ENCODE measurements around the gene RFFL.
A peak's percentile ranks its signal among the peaks of the same experiment; 100 is the strongest.

The RFFL gene

DNA sequence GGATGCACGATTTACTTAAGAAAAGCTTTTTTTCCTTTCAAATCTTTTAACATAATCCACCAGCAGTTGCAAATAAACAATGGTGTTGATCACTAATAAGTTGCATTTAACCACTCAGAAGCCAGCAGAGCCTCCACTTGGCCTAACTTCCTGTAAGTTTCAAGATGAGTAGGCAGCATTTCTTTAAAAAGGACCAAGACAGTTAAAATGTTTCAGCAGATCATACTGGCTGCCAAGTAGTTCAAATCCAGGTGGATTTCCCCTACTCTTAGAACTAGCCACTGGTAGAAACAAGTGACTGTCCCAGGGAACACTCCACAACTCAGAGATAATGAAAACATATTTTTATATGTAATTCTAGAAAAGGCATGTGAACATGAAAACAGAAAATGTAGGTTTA lies 17.0 kb upstream of the RFFL start:
- DNase-seq, result no peak

DNA sequence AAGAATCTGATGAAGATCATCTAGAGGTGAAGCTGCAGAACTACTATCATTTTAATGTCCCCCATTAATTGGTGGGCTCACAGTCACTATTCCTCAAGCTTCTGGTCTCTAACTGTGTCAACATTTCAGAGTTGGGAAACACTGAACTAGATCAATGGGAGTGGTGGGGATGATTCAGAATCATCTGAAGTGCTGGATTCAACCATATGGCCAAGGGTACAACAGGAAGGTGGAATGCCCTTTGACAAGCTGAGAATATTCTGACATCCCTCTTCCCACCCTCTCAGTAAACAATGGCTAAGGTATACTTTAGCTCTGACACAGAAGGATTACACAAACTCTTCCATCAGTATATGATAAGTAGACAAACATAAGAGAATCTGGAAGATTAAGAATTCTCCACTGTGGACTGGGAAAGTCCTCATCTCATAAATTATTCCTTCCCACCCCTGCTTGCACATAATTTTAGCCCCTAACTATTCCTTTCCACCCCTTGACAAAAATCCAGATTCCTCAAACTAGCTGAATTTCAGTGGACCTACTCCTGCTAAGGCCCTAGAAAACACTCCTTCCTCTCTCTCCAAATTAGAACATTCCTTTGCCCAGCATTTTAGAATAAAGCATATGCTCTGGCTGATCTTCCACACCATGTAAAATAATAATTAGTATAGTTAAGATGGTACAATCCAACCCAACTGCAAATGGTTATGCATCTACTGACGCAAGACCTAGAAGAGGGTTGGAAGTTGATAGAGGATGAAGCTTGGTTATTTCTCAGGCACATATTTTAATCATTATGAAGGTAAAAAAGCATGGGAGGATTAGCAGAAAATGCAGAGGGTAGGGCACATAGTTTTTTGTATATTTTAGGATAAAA lies 16.3 kb upstream of the RFFL start:
- DNase-seq, result no peak

DNA sequence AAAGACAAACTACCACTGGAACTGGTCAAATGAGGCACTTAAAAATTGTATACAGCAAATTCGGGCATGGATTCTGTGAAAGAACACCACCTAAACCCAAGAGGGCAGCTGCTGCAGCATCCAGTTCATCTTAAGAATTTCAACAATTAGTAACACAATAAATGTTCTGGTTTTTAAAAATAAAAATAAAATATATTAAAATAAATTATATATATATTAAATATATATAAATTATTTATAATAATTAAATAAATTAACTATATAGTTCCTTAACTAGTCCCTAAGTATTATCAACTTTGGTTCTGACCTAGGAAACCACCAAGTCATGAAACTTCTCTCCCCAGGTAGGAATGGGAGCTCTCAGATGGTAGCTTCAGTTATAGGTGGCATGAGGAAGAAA lies 13.4 kb upstream of the RFFL start:
- DNase-seq, result no peak

DNA sequence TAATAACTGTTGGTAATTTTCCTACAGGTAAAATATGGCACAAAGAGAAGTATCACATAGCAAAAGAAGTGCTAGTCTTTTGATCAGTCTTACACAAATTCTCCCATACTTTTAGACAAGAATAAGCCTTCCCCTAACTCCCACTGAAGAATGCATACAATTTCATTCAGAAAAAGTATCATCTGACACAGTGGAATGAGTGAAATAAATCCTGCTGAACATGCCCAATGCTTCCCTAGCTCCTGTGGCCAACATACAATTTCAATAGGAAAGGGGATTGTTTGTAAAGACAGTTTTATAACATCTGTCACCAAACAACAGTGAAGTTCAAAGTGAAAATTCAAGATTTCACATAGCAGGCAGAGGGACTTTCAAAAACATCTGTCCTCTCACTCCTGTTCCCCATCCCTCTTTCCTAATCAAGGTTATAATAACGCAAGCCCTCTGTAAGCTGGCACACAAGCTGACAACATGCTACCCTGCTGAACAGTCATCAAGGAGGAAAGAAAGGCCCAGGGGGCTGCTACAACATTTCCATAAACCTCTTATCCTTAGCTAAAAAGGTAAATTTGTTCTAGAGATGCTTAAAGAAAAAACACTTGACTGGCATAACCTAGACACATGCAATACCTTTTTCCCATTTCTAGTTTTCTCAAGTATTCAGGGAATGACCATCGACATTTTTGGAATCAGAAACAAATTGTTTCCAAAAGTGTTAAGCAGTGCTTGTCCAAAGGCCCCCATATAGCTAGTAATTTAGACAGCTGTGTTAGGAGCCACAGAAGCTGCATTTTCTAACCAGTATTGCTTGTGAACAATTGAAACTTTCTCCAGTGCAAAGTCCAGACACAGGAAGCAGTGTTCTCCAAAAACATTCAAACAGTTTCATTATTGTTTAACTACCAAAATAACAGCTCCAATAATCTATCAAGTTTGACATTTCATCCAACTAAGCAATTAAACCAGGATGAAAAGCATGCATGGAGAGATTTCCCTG lies 11.5 kb upstream of the RFFL start:
- no peak for DNase-seq

DNA sequence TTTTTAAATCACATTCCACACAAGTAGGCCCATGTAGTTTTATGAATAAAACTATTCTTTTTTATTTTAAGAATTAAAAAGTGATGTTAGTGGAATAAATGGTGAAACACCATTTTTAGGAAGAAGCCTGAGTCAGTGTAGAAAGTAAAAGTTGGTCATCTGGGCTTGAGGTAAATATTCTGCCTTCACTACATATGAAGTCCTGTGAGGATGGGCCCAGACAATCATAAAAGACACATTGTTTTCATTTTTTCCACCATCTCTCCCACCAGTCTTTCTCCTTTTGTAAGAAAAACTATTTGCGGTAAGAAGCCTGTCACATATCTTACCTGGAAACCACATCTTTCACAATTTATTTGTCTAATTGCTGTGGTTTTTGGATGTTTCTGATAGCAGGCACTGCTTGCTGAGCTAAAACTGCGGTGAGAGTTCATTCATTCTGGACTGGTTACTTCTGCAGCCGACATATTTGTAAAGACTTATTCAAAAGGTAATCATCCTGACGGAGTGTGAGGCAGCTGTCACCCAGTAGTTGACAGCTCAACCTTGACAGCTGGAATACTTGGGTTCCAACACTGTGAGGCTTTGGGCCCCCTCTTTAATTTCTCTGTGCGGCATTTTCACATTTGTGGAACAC lies 10.6 kb upstream of the RFFL start:
- no peak for DNase-seq

DNA sequence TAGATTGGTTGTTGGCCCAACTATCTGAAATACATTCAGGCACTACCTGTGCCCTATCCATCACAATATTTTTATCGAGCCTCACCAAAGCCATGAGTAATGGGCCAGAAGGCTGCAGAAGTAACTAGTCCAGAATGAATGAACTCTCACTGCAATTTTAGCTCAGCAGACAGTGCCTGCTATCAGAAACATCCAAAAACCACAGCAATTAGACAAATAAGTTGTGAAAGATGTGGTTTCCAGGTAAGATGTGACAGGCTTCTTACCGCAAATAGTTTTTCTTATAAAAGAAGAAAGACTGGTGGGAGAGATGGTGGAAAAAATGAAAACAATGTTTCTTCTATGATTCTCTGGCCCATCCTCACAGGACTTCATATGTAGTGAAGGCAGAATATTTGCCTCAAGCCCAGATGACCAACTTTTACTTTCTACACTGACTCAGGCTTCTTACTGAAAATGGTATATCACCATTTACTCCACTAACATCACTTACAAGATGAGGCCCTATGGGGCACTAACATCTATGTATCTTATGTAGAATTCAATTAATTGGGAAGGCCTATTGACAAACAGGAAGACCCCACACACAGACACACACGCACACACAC lies 9.8 kb upstream of the RFFL start:
- no peak for DNase-seq

DNA sequence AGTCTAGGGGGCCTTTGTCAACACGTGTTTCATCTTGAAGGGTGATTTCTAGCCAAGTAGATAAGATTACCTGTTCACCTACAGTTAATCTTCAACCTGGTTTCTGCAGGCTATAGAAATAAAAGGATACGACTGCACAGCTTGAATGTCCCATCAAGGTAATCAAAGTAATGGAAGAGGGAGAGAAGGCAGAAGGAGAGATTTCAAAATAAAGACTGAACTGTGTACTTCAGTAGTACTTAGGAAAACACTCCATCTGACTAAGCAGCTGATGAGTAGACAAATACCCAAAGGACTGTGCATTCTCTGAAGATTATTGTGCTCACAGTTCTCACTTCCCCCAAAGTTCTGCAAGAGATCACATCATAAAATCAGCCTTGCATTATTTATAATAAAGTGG lies 5.8 kb upstream of the RFFL start:
- DNase-seq, result no peak

DNA sequence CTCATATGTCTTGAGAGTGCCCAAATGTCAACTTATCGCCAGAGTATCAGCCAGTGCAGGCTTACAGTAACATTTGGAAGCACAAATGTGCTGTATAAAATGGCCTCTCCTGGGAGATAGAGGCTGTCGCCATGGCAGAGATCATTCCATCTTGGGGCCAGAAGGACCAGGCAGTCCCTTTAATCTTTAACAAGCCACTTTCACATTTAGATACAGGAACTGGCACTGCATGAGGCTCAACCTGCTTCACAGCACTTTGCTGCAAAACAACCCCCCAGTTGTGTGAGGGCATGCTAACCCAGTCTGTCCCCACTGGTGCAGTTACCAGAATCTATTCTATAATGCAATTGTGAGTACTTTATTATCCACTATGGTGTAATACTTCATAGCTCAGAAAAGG lies 4.7 kb upstream of the RFFL start:
- DNase-seq, result no peak

DNA sequence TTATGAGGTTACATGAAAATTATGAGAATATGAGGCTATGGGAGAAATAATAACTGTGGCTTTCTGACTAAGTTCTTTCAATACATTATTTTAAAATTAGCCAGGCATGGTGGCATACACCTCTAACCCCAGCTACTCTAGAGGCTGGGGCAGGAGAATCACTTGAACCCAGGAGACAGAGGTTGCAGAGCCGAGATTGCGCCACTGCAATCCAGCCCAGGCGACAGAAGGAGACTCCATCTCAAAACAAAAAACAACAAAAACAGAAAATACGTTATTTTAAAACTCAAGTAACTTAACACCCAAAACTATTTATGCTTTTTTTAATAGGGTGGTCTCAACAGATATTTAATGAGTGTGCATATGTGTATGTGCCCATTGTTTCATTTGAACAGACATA lies 2.4 kb upstream of the RFFL start:
- DNase-seq, result no peak

DNA sequence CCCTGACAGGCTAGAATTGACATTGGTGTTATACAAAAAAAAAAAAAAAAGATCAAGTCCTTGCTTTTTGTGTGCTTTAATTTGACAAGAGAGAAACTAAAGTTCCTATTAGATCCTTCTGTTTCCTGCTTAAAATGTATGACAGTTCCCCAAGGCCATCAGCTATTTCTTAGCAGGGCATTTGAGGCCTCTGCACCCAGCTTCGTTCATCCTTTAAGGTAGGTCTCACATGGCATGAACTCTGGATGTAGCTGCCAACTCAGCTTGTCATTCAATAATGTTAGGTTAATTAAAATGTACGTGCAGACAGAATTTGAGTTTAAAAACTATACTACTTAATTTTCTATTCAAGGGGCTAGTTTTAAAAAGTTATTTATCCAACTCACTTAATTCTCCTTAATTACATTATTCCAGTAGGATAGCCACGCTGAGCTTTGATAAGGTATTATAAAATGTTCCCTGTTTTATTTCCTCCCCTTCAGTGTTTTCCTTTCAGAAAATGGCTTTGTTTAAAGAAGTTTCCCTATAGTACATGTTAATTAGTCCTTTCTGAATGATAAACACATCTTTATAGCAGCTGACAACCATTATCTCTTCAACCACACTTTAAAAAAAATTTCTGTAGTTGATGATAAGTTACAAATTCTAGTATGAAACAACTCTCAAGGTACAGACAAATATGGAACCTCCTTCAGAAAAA lies 1.2 kb upstream of the RFFL start:
- DNase-seq, result no peak

DNA sequence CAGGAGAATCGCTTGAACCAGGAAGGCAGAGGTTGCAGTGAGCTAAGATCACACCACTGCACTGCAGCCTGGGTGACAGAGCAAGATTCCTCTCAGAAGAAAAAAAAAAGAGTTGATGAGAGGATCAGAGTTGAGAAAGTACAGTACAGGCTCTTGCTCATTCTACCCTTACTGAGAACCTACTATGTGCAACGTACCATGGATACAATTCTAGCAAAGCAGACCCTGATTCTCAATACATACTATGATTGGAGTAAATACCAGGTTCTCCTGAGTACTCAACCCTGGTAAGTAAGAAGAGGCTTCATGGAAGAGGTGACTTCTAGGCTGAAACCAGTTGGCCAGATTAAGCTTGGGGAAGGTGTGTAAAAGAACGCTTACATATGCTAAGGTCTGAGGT lies 1.2 kb downstream of the RFFL start:
- DNase-seq, result no peak

DNA sequence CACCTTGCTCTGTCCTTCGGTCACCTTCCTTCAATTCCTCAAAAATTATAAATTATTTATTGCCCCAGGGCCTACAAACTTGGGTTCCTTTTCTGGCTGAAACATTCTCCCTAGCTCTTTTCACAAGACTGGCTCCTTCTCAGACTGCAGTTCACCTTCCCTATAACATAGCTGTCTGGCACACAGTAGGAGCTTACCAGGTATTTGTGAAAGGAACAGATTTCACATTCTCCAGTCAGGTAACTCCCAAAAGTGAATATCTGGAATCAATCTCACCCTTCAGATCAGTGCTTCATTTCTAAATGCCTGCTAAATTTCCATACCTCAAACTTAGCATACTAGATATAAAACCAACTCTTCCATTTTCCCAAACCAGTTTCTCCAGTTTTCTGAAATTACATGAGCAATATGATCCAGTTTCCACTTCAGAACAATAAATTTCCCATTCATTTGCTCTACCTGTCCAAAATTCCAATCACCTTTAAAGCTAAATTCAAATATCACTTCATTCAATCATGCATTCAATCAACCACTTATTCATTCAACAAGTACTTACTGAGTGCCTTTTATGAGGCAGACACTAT lies 6.1 kb downstream of the RFFL start:
- DNase-seq, result peak; percentile 53

DNA sequence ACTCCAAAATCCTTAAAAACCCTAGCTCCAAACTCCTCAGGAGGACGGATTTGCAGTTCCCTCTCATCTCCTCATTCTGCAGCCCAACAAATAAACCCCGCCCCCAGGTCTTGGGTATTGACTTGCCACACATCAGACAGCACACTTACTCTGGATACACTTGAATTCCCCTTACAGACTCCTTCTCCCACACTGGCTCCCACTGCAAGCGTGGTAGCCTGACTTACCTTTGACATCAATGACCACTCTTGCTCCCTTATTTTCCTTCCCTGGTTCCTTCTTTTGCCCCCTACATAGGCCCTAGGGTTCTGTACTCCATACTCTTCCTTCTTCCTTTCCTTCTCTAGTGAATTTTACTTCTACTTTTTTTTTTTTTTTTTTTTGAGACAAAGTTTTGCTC lies 7.5 kb downstream of the RFFL start:
- no peak for DNase-seq

DNA sequence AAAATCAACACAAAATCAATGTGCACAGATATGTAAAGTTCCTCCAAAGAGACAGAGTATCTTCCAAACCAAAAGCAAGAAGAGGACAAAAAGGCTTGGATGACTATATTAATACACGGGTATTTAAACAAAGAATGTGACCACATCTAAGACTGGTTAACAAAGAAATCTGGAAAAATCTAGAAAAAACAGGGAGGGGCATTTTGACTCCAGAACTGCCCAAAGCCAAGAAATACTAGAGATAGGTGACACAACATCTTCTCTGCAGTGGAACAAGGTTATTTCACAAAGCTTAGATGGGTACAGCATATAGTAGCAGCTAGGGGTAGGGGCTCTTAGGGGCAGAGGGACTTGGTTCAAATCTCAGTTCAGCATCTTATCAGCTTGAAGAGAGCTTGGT lies 10.3 kb downstream of the RFFL start:
- DNase-seq, result no peak

DNA sequence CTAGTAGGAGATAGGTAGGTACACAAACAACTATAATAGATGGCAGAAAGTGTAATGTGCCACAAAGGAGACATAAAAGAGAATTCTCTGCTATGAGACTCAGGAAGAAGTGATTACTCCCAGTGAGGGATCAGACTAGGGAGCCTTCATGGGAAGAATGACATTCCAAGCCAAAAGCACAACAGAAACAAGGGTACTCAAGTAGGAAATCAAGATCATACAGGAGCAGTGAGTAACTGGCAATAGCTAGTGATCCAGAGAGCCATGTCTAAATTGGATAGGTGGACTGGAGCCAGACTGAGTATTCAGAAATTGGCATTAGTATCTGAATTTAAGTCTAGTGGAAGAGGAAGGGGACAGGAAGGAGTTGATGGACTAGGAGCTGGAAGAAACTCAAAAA lies 10.7 kb downstream of the RFFL start:
- DNase-seq, result no peak

DNA sequence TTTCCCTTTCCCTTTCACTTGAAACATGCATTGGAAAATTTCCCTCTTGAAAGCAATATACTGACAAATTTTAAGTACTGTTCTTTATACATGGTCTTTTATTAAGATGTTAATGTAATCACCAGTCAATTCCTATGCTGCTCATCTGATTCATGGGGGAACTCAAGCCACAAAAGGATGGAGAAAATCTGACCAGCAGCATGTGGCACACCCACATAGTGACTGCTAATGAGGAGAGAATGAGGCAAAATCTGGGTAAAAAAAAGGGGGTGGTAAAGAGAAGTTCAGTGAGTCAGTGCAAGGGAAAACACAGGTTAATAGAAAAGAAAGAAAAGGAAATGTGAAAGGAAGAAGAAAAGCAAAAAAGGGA lies 11.3 kb downstream of the RFFL start:
- no peak for DNase-seq

DNA sequence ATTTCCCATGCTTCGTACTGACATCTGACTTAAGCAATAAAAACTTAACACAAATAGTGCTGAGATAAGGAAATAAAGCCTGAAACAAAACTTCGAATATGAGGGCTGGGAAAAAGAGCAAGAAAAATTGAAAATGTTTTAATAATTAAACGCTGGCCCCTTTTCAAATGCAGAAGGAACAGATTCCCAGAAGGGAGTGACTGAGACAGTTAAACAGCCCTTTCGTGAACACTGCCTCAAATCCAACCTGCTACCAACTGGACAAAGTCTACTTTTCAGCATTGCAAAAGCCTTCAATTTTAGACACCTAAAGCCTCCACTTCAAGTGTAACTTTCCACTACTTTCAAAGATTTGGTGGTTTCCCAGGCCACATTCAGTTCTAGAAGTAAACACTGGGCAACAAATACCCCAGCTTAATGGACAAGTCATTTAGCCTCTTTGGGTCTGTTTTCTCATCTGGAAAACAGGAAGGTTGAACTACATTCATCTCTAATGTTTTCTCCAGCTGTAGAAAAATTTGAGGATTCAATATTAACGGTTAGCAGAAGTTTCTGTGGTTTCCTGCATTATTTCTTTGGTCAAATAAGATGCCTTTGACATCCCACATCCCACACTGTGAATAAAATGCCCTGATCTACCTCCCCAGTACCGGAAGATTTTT lies 11.8 kb downstream of the RFFL start:
- DNase-seq, result no peak

DNA sequence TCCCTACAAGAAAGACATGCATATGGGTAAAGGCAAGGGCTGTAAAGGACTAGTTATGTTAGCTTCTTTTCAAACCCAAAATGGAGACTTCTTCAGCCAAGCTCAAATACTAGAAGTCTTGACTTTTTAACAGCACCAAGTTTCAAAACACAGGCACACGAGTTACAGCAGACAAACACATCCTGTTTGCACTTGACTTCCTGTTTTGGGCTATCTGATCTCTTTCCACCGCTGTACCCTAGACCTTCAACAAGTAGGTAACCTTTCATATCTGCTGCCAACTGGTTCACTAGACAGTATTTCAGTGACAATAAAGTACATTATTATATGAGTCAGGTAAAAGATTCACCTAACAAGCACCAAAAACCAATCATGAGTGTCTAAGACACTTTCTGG lies 12.3 kb downstream of the RFFL start:
- DNase-seq, result no peak

DNA sequence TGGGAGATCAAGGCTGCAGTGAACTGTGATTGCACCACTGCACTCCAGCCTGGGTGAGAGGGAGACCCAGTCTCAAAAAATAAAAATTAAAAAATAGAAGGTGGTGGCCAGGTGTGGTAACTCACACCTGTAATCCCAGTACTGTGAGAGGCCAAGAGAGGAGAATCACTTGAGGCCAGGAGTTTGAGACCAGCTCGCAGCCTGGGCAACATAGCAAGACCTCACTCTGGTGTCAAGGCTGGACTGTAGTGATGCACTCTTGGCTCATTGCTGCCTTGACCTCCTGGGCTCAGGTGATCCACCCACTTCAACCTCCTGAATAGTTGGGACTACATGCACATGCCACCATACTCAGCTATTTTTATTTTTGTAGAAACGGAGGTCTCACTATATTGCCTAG lies 13.3 kb downstream of the RFFL start:
- no peak for DNase-seq

DNA sequence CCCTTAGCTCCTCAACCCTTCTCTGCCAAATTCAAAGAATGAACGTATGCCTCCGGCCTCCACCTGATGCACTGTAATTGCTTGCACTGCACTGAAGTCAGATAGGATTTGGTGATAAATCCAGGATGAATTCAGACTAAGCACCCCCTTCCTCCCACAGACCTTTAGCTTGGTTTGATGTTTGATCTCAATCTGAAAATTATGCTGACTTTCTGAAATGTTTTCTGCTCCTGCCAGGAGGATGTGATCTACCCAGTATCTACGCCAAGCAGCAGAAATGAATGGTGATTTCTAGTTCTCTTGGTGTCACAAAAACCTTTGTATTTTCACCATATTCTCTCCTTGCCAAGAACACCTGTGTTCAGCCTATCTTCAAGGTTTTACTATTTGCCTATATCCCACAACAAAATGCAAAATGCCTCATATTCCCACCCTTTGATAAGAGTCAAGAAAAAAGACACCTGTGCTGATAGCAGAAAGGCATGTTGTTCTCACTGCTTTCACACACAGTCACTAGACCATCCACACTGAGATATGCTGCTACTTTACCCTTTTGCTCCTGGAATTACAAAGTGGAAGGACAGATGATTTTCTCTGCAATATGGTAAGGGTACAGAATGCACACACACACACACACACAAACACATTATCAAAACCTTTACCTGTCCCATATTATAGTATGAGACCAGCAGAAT lies 14.7 kb downstream of the RFFL start:
- no peak for DNase-seq

DNA sequence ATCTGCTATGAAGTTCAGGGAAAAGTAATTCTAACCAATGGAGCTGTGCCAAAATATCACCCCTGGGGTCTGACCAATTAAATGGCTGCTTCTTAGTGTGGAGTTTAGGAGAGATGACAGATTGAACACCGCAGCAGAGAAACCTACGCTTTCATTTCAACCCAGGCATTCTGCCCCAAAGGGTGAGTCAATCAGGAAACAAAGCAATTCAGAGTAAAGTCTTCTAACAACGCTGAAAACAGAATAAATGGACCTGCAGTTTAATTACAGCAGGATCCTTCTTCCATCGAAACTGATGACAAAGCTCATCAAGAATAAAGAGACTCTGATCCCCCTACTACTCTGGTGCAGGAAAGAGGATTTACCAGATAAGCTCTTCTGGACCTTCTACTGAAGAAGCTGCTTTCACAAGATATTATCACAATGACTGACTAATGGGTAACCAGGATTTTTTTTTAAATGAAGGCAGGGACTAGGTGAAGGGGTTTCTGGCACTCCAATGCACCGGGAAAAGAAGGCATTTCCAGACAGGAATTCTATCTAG lies 16.7 kb downstream of the RFFL start:
- DNase-seq, result no peak

Data from DMS79 (cell line).